ENCODE results near the gene CCDC47.
A peak's percentile ranks its signal among the peaks of the same experiment; 100 is the strongest.
"Not testable (repeated sequence)": the region's sequence is repeated elsewhere in the genome, so short reads cannot be mapped to it uniquely, and the experiment has no call there.

The CCDC47 gene

GRCh38 chr17:63741408-63742173 lies 31.8 kb downstream of the CCDC47 start, which contains the start of gene STRADA:
TSS of gene STRADA (minus strand) at chr17:63741799. CDS start at chr17:63728369, 13,430 bp downstream.
- FAIRE-seq (peak; percentile 95), DNase-seq (ENCODE audit: extremely low spot score, insufficient read length, low read depth) (peak; percentile 92)

GRCh38 chr17:63741143-63741407 lies 32.3 kb downstream of the CCDC47 start:
- no peak for DNase-seq (ENCODE audit: extremely low spot score, insufficient read length, low read depth)
- FAIRE-seq, result no peak

GRCh38 chr17:63740464-63741142 lies 32.8 kb downstream of the CCDC47 start:
- DNase-seq (ENCODE audit: extremely low spot score, insufficient read length, low read depth) (no peak), FAIRE-seq (no peak)

GRCh38 chr17:63735691-63736090 lies 37.7 kb downstream of the CCDC47 start:
- no peak for FAIRE-seq
- DNase-seq (ENCODE audit: extremely low spot score, insufficient read length, low read depth), result no peak

GRCh38 chr17:63722403-63722802 lies 51.0 kb downstream of the CCDC47 start:
- no peak for FAIRE-seq

GRCh38 chr17:63720194-63720593 lies 53.2 kb downstream of the CCDC47 start:
- FAIRE-seq; DNase-seq (ENCODE audit: extremely low spot score, insufficient read length, low read depth): not testable (repeated sequence)

More at GRCh38 chr17:63722403-63722802, 51.0 kb downstream of the CCDC47 start:
- no peak for DNase-seq (ENCODE audit: extremely low spot score, insufficient read length, low read depth)

- no peak for DNase-seq (ENCODE audit: extremely low spot score, insufficient read length, low read depth)
- FAIRE-seq, result no peak
Observed at GRCh38 chr17:63718988-63719387, 54.4 kb downstream of the CCDC47 start.

GRCh38 chr17:63716426-63716825 lies 57.0 kb downstream of the CCDC47 start:
- no peak for FAIRE-seq

GRCh38 chr17:63714550-63715277 lies 58.7 kb downstream of the CCDC47 start:
- no peak for DNase-seq (ENCODE audit: extremely low spot score, insufficient read length, low read depth)

More at GRCh38 chr17:63716426-63716825, 57.0 kb downstream of the CCDC47 start:
- no peak for DNase-seq (ENCODE audit: extremely low spot score, insufficient read length, low read depth)

GRCh38 chr17:63709110-63709509 lies 64.3 kb downstream of the CCDC47 start:
- FAIRE-seq (no peak), DNase-seq (ENCODE audit: extremely low spot score, insufficient read length, low read depth) (no peak)

More at GRCh38 chr17:63714550-63715277, 58.7 kb downstream of the CCDC47 start:
- FAIRE-seq, result no peak

GRCh38 chr17:63707151-63707550 lies 66.2 kb downstream of the CCDC47 start:
- no peak for FAIRE-seq
- no peak for DNase-seq (ENCODE audit: extremely low spot score, insufficient read length, low read depth)

GRCh38 chr17:63706336-63707082 lies 66.9 kb downstream of the CCDC47 start:
- FAIRE-seq, result no peak

GRCh38 chr17:63705657-63706056 lies 67.7 kb downstream of the CCDC47 start:
- FAIRE-seq (no peak), DNase-seq (ENCODE audit: extremely low spot score, insufficient read length, low read depth) (no peak)

More at GRCh38 chr17:63706336-63707082, 66.9 kb downstream of the CCDC47 start:
- no peak for DNase-seq (ENCODE audit: extremely low spot score, insufficient read length, low read depth)

- no peak for FAIRE-seq
Observed at GRCh38 chr17:63704836-63705235, 68.6 kb downstream of the CCDC47 start.

GRCh38 chr17:63704259-63704576 lies 69.2 kb downstream of the CCDC47 start:
- FAIRE-seq (no peak), DNase-seq (ENCODE audit: extremely low spot score, insufficient read length, low read depth) (no peak)

More at GRCh38 chr17:63704836-63705235, 68.6 kb downstream of the CCDC47 start:
- no peak for DNase-seq (ENCODE audit: extremely low spot score, insufficient read length, low read depth)

GRCh38 chr17:63703556-63704258 lies 69.7 kb downstream of the CCDC47 start:
- DNase-seq (ENCODE audit: extremely low spot score, insufficient read length, low read depth), result no peak
- FAIRE-seq, result no peak

GRCh38 chr17:63703029-63703428 lies 70.4 kb downstream of the CCDC47 start:
- no peak for FAIRE-seq
- no peak for DNase-seq (ENCODE audit: extremely low spot score, insufficient read length, low read depth)

GRCh38 chr17:63702721-63703015 lies 70.7 kb downstream of the CCDC47 start:
- FAIRE-seq (no peak), DNase-seq (ENCODE audit: extremely low spot score, insufficient read length, low read depth) (no peak)

- FAIRE-seq (peak; percentile 86), DNase-seq (ENCODE audit: extremely low spot score, insufficient read length, low read depth) (no peak)
Observed at GRCh38 chr17:63701868-63702720, 71.3 kb downstream of the CCDC47 start.

Measured in GM18507 (cell line).